Heart right ventricle (tissue), 16 donors: ENCODE data around the gene CEP97. TPM values are rescaled to one million over a fixed set of nuclear protein-coding genes. Genes with fewer than 3 reads are reported as not detected.
A peak's percentile ranks its signal among the peaks of the same experiment; 100 is the strongest.

ENCODE experiments used
- ATAC-seq, 8 donors: fragments of 200-7000 bp; cut with Tn5 transposase; one replicate each; pipeline ENCODE4 v1.9.1; 2020; ENCODE audit warnings: mild to moderate bottlenecking in 8 of 8, moderate library complexity in 8 of 8, moderate number of reproducible peaks in 1 of 8
- DNase-seq, 2 donors: peaks; one replicate each; pipeline ENCODE4 v3.0.0-alpha.2; 2020
- H3K27ac ChIP-seq, 10 donors: fragments of 200-600 bp; sonication (generic) in 2 of 10; one replicate each; pipeline versions ENCODE4 v1.5.0 to v1.8.0; 2020 to 2022; ENCODE audit warnings: mild to moderate bottlenecking in 3 of 10
- H3K27me3 ChIP-seq, 7 donors: fragments of 200-600 bp; one replicate each; pipeline ENCODE4 v1.8.0; 2021 to 2022; ENCODE audit warnings: mild to moderate bottlenecking in 2 of 7
- H3K36me3 ChIP-seq, 9 donors: fragments of 200-600 bp; sonication (generic) in 1 of 9; one replicate each; pipeline versions ENCODE4 v1.5.0 to v1.8.0; 2020 to 2022; ENCODE audit warnings: mild to moderate bottlenecking in 2 of 9
- H3K4me1 ChIP-seq, 9 donors: fragments of 200-600 bp; sonication (generic) in 1 of 9; one replicate each; pipeline versions ENCODE4 v1.5.0 to v1.8.0; 2020 to 2022; ENCODE audit warnings: mild to moderate bottlenecking in 4 of 9
- H3K4me3 ChIP-seq, 10 donors: fragments of 200-600 bp; sonication (generic) in 2 of 10; one replicate each; pipeline versions ENCODE4 v1.5.0 to v1.8.0; 2020 to 2022; ENCODE audit warnings: mild to moderate bottlenecking in 7 of 10, moderate library complexity in 2 of 10
- H3K9me3 ChIP-seq, 11 donors: fragments of 200-600 bp in 10 of 11; sonication (generic) in 2 of 11; one replicate each; pipeline versions ENCODE4 v1.5.0 to v1.8.0; 2013 to 2022; ENCODE audit warnings: mild to moderate bottlenecking in 2 of 11, control low read depth in 1 of 11, moderate library complexity in 1 of 11
- WGBS, 2 donors: extraction: QIAGEN DNeasy Blood & Tissue Kit; methylation state at CpG; one replicate each; pipeline ENCODE4 v1.1.7; 2013; ENCODE audit warnings: inconsistent platforms in 1 of 2; 5-methylcytosine and 5-hydroxymethylcytosine counted together
- intact Hi-C, 10 donors: fragments of 100-400 bp; cut with DNase I; formaldehyde crosslinking; loops; one replicate each; pipeline versions ENCODE4 v1.11.1 to v1.14.2; 2022
- polyA plus RNA-seq, 2 donors: library from polyadenylated mRNA; stranded (reverse); fragments of 200-250 nt; gene quantifications; one replicate each; pipeline ENCODE4 v1.2.3, GENCODE V29; 2013
- total RNA-seq, 10 donors: library from RNA; stranded (reverse); fragmentation: NEBNext Ultra II Directional in 3 of 10; extraction: Animal tissue kit (Norgen Biotek cat#: 25700) in 3 of 10; gene quantifications; one replicate each; pipeline versions ENCODE4 v1.2.1 to v1.2.4, GENCODE V29; 2021 to 2023
- TF ChIP-seq, protein P1 (sequence below), 9 donors: fragments of 200-600 bp; sonication (generic) in 2 of 9; IDR thresholded peaks; one replicate each; pipeline versions ENCODE4 v1.5.0 to v1.8.0; 2021 to 2022; ENCODE audit warnings: antibody characterized with exemption in 9 of 9, mild to moderate bottlenecking in 5 of 9, moderate library complexity in 1 of 9
- donor health status: Arrhythmogenic right ventricular cardiomyopathy.
- donor health status: ischemic (EF 13 %, LVEDD 7.1; RV severe dilation, severe dysfunction).
- donor health status: healthy with polysubstance abuse.
- donor health status: DM: no; HTN: yes; CAD: no.
- donor health status: DM: no; HTN: no; CAD: no.
- donor health status: ischemic (EF 25% LVEDD 6.9; RV normal size, moderate dysfunction).
- donor health status: ischemic (EF 25% LVEDD 5.7; RV mildly dilated, moderate dysfunction).
- donor health status: healthy.
- donor health status: DM: yes; HTN: yes; CAD: no.
- donor health status: Ischemic cardiomyopathy.
- donor health status: ischemic (EF 35%, LVEDD 5.7; RV mildly dilated, moderate dysfunction).
- donor health status: nonischemic (EF 11% LVEDD 7.7; RV severe dilation, severe dysfunction).
- donor health status: DM: yes; HTN: yes; CAD: no.
- donor health status: PGD.
- donor health status: ischemic (EF 29% LVEDD 5.4; RV normal size, mild dysfunction).
- donor health status: nonischemic (EF 23%, LVEDD 6.1; RV moderate dilation, normal function).

Gene CEP97
- total and polyA plus RNA-seq, 12 donors, result 1.2 to 11.4 (median 7.8) TPM

DNA sequence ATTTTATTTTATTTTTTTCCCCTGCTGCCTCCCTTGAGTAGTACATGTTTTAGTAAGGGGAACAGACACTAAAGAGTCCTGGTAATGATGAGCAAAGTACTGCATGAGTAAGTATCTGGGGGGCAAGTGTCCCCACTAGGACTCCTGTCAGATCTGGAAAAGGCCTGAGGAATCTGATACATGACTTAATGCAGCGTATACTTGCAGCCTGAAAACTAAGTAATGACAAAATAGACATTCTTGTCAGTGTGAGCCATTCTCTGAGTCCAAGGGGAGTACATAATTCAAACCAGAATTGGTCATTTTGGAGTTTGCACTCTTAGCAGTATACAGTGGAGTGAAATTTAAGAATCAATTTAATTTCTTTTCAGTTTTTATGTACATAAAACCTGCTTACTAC, 82.1 kb downstream of the CEP97 start:
- no peaks in the 10 kb centered on the region for H3K27me3 ChIP-seq
- TF ChIP-seq, protein P1, sequence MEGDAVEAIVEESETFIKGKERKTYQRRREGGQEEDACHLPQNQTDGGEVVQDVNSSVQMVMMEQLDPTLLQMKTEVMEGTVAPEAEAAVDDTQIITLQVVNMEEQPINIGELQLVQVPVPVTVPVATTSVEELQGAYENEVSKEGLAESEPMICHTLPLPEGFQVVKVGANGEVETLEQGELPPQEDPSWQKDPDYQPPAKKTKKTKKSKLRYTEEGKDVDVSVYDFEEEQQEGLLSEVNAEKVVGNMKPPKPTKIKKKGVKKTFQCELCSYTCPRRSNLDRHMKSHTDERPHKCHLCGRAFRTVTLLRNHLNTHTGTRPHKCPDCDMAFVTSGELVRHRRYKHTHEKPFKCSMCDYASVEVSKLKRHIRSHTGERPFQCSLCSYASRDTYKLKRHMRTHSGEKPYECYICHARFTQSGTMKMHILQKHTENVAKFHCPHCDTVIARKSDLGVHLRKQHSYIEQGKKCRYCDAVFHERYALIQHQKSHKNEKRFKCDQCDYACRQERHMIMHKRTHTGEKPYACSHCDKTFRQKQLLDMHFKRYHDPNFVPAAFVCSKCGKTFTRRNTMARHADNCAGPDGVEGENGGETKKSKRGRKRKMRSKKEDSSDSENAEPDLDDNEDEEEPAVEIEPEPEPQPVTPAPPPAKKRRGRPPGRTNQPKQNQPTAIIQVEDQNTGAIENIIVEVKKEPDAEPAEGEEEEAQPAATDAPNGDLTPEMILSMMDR (IDR thresholded peaks at IDR 0.05), result no peak

DNA sequence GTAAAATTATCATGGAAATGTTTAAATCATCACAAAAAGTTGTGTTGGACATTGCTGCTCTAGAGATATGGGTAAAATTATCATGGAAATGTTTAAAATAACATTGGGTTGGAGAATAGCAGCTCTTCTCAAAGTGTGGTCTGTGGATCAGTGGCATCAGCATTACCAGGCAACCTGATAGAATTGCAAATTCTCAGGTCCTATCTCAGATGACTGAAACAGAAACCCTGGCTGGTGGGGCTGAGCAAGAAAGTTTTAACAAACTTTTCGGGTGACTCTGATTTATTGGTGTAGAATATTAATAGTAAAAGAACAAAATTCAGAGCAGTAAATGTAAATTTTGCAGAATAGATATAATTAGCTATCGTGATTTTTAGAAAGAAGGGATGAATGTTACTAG, 83.5 kb downstream of the CEP97 start:
- intact Hi-C loops, result loop anchor here in 7 of 10 donors (2.0 to 10.0 kb wide), 3 partner anchors 417 to 737 kb away; no protein-coding TSS in a partner anchor
- H3K36me3 ChIP-seq, result peaks cover 0 to 61% (median 0%) of the 10 kb centered on the region in 9 donors
- H3K27me3 ChIP-seq, result no peaks in the 10 kb centered on the region
- peaks cover 0 to 4% (median 0%) of the 10 kb centered on the region in 11 donors for H3K9me3 ChIP-seq
- ATAC-seq (no peak), DNase-seq (no peak)
- no peak overlapping the region for H3K4me3 ChIP-seq
- H3K27ac ChIP-seq, result no peak overlapping the region
- peaks cover 0 to 24% (median 12%) of the 10 kb centered on the region in 9 donors for H3K4me1 ChIP-seq
- TF ChIP-seq, protein P1 (IDR thresholded peaks at IDR 0.05), result no peak
- WGBS, 2 donors, result 95 to 96% methylated on average over 2 of the region's 2 CpGs

More for the DNA sequence above, 82.1 kb downstream of the CEP97 start:
- Histone ChIP-seq H3K4me1 (peaks cover 0 to 26% (median 12%) of the 10 kb centered on the region in 9 donors), H3K36me3 (peaks cover 0 to 68% (median 8%) of the 10 kb centered on the region in 9 donors), H3K9me3 (peaks cover 0 to 4% (median 0%) of the 10 kb centered on the region in 11 donors), H3K4me3 (no peak overlapping the region), H3K27ac (no peak overlapping the region)
- intact Hi-C loops, result loop anchor here in 7 of 10 donors (10.0 kb wide), 2 partner anchors 728 to 738 kb away; no protein-coding TSS in a partner anchor
- WGBS, 2 donors, result 91 to 94% methylated on average over 1 of the region's 1 CpG
- ATAC-seq (no peak), DNase-seq (no peak)

GRCh38 chr3:101809178-101810021, 85.0 kb downstream of the CEP97 start:
- peak overlapping the region in 2 of 10 donors; percentile 18 to 41 for H3K27ac ChIP-seq
- intact Hi-C loops, result loop anchor here (1.0 to 10.0 kb wide), 8 partner anchors 38 to 735 kb away; partner anchors contain the start of gene NFKBIZ (in 2 of the 10)
- ATAC-seq (peak in 4 of 8 donors; percentile 41 to 64 (median 57)), DNase-seq (no peak)
- peaks cover 0 to 4% (median 0%) of the 10 kb centered on the region in 11 donors for H3K9me3 ChIP-seq
- H3K4me3 ChIP-seq, result no peak overlapping the region
- peaks cover 0 to 50% (median 0%) of the 10 kb centered on the region in 9 donors for H3K36me3 ChIP-seq
- no peaks in the 10 kb centered on the region for H3K27me3 ChIP-seq
- peaks cover 0 to 28% (median 18%) of the 10 kb centered on the region in 9 donors for H3K4me1 ChIP-seq
- TF ChIP-seq, protein P1 (IDR thresholded peaks at IDR 0.05), result peak; percentile 32 to 81 (median 70)

DNA sequence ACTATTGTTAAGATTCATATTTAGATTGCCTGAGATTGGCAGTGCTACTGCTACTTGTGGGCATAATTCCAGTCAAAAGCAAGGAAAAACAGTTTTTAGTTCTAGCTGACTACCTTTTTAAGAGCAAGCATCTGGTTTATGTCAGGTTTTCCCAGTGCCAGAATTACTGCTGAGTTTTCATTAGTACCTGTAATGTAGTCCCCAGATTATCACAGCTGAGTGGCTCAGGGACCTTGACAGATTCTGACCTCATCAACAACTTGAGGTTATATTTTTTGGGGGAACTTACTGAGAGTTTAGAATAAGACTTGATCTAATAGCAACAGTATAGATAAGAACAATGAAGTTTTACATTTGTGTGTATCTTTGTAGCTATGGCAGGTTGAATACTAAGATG, 85.6 kb downstream of the CEP97 start:
- TF ChIP-seq, protein P1 (IDR thresholded peaks at IDR 0.05), result no peak
- peaks cover 0 to 4% (median 0%) of the 10 kb centered on the region in 11 donors for H3K9me3 ChIP-seq
- no peak for DNase-seq
- peaks cover 0 to 34% (median 24%) of the 10 kb centered on the region in 9 donors for H3K4me1 ChIP-seq
- no peak for ATAC-seq
- H3K27me3 ChIP-seq, result no peaks in the 10 kb centered on the region
- peak overlapping the region in 2 of 10 donors; percentile 18 to 41 for H3K27ac ChIP-seq
- no peak overlapping the region for H3K4me3 ChIP-seq
- intact Hi-C loops, result loop anchor here in 9 of 10 donors (2.0 to 10.0 kb wide), 6 partner anchors 37 to 725 kb away; partner anchors contain the start of gene NFKBIZ (in 2 of the 9)
- peaks cover 0 to 44% (median 0%) of the 10 kb centered on the region in 9 donors for H3K36me3 ChIP-seq
